ENCODE results near the gene C11orf98.
"Not testable (repeated sequence)": the region's sequence is repeated elsewhere in the genome, so short reads cannot be mapped to it uniquely, and the experiment has no call there.

The C11orf98 gene

DNA sequence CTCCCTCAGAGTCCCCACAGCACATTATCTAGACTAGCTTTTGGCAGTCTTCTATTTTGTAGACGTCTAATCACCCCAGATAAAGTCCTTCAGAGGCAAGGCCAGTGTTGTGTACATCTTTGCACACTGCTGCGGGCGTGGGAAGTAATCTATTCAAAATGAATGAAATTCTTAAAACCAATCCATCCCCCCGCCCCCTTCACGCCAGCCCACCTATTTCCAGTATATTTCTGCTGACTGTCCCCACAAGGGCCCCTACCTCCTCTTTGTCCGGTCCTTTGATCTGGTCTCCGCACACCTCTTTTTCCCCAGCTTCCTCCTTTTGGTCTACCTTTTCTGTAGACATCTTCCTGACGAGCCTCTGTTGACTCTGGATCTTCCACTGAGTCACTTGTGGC, 41.8 kb upstream of the C11orf98 start:
- H3K4me3 ChIP-seq (ENCODE audit: insufficient read depth, low read length, poor library complexity, severe bottlenecking), result no peak overlapping the region
- H3K9me2 ChIP-seq (replicated peaks; ENCODE audit: insufficient read depth, low read length), result no peaks in the 10 kb centered on the region
- H3K27me3 ChIP-seq (ENCODE audit: low read length), result no peaks in the 10 kb centered on the region
- no peaks in the 10 kb centered on the region for H3K79me2 ChIP-seq (ENCODE audit: insufficient read depth, low read length)
- H3K9ac ChIP-seq (ENCODE audit: low read length), result peak overlapping the region; percentile 56; the same call in 1 of the 2 replicates
- TF ChIP-seq EZH2phosphoT487 (conservative IDR thresholded peaks at IDR 0.05; ENCODE audit: low read length), result no peak
- TF ChIP-seq, protein P1, sequence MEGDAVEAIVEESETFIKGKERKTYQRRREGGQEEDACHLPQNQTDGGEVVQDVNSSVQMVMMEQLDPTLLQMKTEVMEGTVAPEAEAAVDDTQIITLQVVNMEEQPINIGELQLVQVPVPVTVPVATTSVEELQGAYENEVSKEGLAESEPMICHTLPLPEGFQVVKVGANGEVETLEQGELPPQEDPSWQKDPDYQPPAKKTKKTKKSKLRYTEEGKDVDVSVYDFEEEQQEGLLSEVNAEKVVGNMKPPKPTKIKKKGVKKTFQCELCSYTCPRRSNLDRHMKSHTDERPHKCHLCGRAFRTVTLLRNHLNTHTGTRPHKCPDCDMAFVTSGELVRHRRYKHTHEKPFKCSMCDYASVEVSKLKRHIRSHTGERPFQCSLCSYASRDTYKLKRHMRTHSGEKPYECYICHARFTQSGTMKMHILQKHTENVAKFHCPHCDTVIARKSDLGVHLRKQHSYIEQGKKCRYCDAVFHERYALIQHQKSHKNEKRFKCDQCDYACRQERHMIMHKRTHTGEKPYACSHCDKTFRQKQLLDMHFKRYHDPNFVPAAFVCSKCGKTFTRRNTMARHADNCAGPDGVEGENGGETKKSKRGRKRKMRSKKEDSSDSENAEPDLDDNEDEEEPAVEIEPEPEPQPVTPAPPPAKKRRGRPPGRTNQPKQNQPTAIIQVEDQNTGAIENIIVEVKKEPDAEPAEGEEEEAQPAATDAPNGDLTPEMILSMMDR (IDR thresholded peaks at IDR 0.05; ENCODE audit: insufficient read depth, low read length, poor library complexity, severe bottlenecking), result no peak
- H4K20me1 ChIP-seq (ENCODE audit: low read depth, low read length), result no peaks in the 10 kb centered on the region
- H3K4me2 ChIP-seq (ENCODE audit: low read depth, low read length, poor library complexity, severe bottlenecking), result peak overlapping the region; percentile 69
- no peak overlapping the region for H3K27ac ChIP-seq (ENCODE audit: low read depth, low read length)
- no peaks in the 10 kb centered on the region for H3K9me3 ChIP-seq (ENCODE audit: insufficient read depth, low read length)
- peaks cover 4% of the 10 kb centered on the region for H3K36me3 ChIP-seq (ENCODE audit: low read length)
- no peak overlapping the region for H2AFZ ChIP-seq (ENCODE audit: low read depth, low read length, severe bottlenecking)
- H3F3A ChIP-seq (ENCODE audit: insufficient read depth), result peaks cover 12% of the 10 kb centered on the region; the same call in 1 of the 2 replicates

DNA sequence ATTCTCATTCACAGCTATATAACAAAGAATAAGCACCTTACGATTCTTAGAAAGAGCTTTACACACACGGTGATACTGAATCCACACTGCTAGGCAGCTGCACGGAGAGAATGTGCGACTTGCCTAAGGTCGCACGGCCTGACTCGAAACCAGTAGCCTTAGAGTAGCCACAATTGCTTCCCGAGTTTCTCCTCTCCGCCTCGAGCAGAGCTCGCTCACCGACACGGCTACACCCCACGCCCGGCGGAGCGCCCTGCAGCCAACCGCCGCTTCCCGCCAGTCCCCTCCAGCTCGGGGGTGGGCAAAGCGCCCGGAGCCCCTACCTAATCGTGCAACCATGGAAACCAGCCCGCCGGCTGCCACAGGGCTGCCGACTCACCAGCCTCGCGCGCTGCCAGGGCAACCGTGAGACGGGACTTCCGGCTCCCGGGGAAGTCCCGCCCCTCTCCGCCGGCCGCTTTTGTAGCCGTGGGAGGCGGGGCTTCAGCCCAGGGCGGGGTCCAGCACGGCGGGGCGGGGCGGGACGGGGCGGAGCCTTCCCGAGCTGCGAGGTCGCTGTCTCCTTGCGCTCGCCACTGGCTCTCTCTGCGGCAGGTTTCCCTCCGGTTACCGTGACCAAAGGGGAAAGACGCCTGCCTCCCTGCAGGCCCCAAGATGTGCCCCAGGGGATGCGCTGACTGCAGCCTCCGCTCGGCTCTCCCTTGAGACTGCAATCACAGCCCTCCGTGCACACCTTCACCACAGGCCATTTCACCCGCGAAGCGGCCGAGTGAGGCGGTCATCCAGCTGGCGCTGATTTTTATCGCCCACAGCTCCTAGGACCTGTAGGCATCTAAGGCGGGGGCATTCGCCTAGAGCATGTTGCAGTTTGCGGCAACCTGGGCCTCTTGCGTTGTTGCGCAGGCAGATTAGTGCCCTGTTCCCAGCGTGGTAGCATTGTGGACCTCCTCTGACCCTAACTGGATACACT, 41.2 kb upstream of the C11orf98 start:
- no peaks in the 10 kb centered on the region for H3K27me3 ChIP-seq (ENCODE audit: low read length)
- TF ChIP-seq EZH2phosphoT487 (conservative IDR thresholded peaks at IDR 0.05; ENCODE audit: low read length), result no peak

DNA sequence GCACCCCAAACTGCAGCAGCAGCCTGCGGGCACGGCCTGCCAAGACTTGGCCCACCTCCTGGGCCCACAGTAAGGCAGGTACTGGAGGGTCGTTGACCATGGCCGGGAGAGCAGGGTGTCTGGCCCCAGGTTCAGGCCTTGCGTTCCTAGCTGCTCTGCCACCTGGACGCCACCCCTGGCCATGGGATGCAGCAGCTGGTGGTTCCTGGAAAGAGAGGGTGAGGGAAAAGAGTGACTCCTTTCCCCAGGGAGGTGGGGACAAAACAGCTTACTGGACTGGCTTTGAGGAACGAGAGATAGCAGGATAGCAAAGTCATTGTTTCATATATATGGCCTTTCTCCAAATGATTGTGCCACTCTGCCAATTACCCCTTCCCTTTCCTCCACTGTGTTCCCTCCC, 40.4 kb upstream of the C11orf98 start:
- no peaks in the 10 kb centered on the region; the same call in 1 of the 2 replicates for H3K36me3 ChIP-seq (ENCODE audit: low read length)
- no peaks in the 10 kb centered on the region for H3K9me3 ChIP-seq (ENCODE audit: insufficient read depth, low read length)
- no peak overlapping the region for H3K27ac ChIP-seq (ENCODE audit: low read depth, low read length)
- H3K9me2 ChIP-seq (replicated peaks; ENCODE audit: insufficient read depth, low read length), result no peaks in the 10 kb centered on the region
- peak overlapping the region; percentile 56 for H3K9ac ChIP-seq (ENCODE audit: low read length)
- H3K4me3 ChIP-seq (ENCODE audit: insufficient read depth, low read length, poor library complexity, severe bottlenecking), result peak overlapping the region; percentile 60
- H3K27me3 ChIP-seq (ENCODE audit: low read length), result no peaks in the 10 kb centered on the region
- no peak overlapping the region for H2AFZ ChIP-seq (ENCODE audit: low read depth, low read length, severe bottlenecking)
- no peaks in the 10 kb centered on the region for H3K79me2 ChIP-seq (ENCODE audit: insufficient read depth, low read length)
- TF ChIP-seq EZH2phosphoT487 (conservative IDR thresholded peaks at IDR 0.05; ENCODE audit: low read length), result no peak
- TF ChIP-seq, protein P1 (IDR thresholded peaks at IDR 0.05; ENCODE audit: insufficient read depth, low read length, poor library complexity, severe bottlenecking), result no peak
- peaks cover 12% of the 10 kb centered on the region; the same call in 1 of the 2 replicates for H3F3A ChIP-seq (ENCODE audit: insufficient read depth)
- H3K4me2 ChIP-seq (ENCODE audit: low read depth, low read length, poor library complexity, severe bottlenecking), result peak overlapping the region; percentile 69
- no peaks in the 10 kb centered on the region for H4K20me1 ChIP-seq (ENCODE audit: low read depth, low read length)

More for the DNA sequence above, 41.2 kb upstream of the C11orf98 start:
- Histone ChIP-seq H3K9ac (ENCODE audit: low read length) (peak overlapping the region; percentile 56), H3F3A (ENCODE audit: insufficient read depth) (peaks cover 12% of the 10 kb centered on the region; the same call in 1 of the 2 replicates), H4K20me1 (ENCODE audit: low read depth, low read length) (no peaks in the 10 kb centered on the region), H3K36me3 (ENCODE audit: low read length) (no peaks in the 10 kb centered on the region; the same call in 1 of the 2 replicates), H3K9me3 (ENCODE audit: insufficient read depth, low read length) (no peaks in the 10 kb centered on the region), H3K9me2 (replicated peaks; ENCODE audit: insufficient read depth, low read length) (no peaks in the 10 kb centered on the region), H2AFZ (ENCODE audit: low read depth, low read length, severe bottlenecking) (peak overlapping the region; percentile 37), H3K4me3 (ENCODE audit: insufficient read depth, low read length, poor library complexity, severe bottlenecking) (peak overlapping the region; percentile 60), H3K4me2 (ENCODE audit: low read depth, low read length, poor library complexity, severe bottlenecking) (peak overlapping the region; percentile 69), H3K79me2 (ENCODE audit: insufficient read depth, low read length) (no peaks in the 10 kb centered on the region), H3K27ac (ENCODE audit: low read depth, low read length) (no peak overlapping the region)

DNA sequence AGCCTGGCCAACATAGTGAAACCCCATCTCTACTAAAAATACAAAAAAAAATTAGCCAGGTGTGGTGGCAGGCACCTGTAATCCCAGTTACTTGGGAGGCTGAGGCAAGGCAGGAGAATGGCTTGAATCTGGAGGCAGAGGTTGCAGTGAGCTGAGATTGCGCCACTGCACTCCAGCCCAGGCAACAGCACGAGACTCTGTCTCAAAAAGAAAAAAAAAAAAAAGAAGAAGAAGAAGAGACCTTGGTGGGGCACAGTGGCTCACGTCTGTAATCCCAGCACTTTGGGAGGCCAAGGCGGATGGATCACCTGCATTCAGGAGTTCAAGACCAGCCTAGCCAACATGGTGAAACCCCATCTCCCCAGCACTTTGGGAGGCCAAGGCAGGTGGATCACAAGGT, 38.9 kb upstream of the C11orf98 start:
- H3K36me3 ChIP-seq (ENCODE audit: low read length), result not testable (repeated sequence)

More for the DNA sequence above, 38.9 kb upstream of the C11orf98 start:
- not testable (repeated sequence) for H3K4me2 ChIP-seq (ENCODE audit: low read depth, low read length, poor library complexity, severe bottlenecking); H3K27me3 ChIP-seq (ENCODE audit: low read length); H3K79me2 ChIP-seq (ENCODE audit: insufficient read depth, low read length); H2AFZ ChIP-seq (ENCODE audit: low read depth, low read length, severe bottlenecking); H4K20me1 ChIP-seq (ENCODE audit: low read depth, low read length); H3K9me3 ChIP-seq (ENCODE audit: insufficient read depth, low read length); H3K9me2 ChIP-seq (replicated peaks; ENCODE audit: insufficient read depth, low read length); H3K9ac ChIP-seq (ENCODE audit: low read length); H3K27ac ChIP-seq (ENCODE audit: low read depth, low read length); H3K4me3 ChIP-seq (ENCODE audit: insufficient read depth, low read length, poor library complexity, severe bottlenecking)
- H3F3A ChIP-seq (ENCODE audit: insufficient read depth), result peaks cover 12% of the 10 kb centered on the region; the same call in 1 of the 2 replicates
